Measurements from ENCODE around the gene TSR3. TPM values are rescaled to one million over a fixed set of nuclear protein-coding genes. Genes with fewer than 3 reads are reported as not detected.

Gene TSR3
- total RNA-seq, 1 donor from 2014 or later = 143 TPM

DNA sequence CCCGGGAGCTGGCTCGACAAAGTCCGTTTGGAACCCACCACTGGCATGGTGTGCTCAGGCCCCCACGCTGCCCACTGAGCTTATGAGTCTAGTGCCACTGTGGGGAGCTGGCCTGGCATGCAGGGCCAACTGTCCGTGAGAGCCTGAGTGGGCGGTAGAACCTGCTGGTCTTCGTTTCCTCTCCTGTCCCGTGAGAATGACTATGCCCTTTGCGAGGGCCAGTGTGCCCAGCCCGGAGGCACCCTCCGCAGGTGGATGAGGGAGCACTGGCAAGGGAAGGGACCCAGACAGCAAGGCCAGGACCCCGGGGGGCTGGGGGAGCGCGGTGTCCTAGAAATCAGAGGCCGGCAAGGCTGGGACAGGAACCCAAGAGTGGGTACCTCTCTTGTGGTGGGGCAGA lies 15.1 kb downstream of the TSR3 start:
- TF ChIP-seq, protein P1, sequence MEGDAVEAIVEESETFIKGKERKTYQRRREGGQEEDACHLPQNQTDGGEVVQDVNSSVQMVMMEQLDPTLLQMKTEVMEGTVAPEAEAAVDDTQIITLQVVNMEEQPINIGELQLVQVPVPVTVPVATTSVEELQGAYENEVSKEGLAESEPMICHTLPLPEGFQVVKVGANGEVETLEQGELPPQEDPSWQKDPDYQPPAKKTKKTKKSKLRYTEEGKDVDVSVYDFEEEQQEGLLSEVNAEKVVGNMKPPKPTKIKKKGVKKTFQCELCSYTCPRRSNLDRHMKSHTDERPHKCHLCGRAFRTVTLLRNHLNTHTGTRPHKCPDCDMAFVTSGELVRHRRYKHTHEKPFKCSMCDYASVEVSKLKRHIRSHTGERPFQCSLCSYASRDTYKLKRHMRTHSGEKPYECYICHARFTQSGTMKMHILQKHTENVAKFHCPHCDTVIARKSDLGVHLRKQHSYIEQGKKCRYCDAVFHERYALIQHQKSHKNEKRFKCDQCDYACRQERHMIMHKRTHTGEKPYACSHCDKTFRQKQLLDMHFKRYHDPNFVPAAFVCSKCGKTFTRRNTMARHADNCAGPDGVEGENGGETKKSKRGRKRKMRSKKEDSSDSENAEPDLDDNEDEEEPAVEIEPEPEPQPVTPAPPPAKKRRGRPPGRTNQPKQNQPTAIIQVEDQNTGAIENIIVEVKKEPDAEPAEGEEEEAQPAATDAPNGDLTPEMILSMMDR (IDR thresholded peaks at IDR 0.05) = no peak
- Histone ChIP-seq H3K27me3 (peaks cover 29% of the 10 kb centered on the region), H3K4me1 (peaks cover 3 to 11% of the 10 kb centered on the region in 2 donors), H3K36me3 (no peaks in the 10 kb centered on the region), H3K9me3 (no peaks in the 10 kb centered on the region), H3K4me3 (no peak overlapping the region), H3K27ac (no peak overlapping the region)
- no peak for DNase-seq (ENCODE audit: low spot score in 2 of 2)
- intact Hi-C loops (cut with DNase I) = no loop called here

DNA sequence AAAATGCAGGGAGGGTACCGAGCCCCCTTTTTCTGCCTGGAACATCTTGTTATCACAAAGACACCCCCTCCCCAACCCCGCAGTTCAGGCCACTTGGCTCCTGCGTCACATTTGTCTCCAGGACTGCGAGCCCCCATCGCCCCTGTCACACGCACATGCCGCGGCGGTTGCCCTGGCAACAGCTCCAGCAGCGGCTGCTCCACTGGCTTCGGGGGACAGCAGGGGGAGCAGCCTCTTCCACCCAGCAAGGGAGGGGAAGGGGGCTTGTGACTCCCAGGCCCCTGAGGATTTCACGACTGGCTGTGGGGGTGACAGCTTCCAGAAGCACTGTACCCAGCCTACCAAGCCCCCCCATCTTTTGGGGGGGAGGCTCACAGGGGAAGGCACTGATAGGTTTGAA lies 15.7 kb downstream of the TSR3 start:
- peaks cover 29% of the 10 kb centered on the region for H3K27me3 ChIP-seq
- peaks cover 3 to 11% of the 10 kb centered on the region in 2 donors for H3K4me1 ChIP-seq
- H3K9me3 ChIP-seq = no peaks in the 10 kb centered on the region
- DNase-seq (ENCODE audit: low spot score in 2 of 2) = no peak
- no peak overlapping the region for H3K4me3 ChIP-seq
- no peaks in the 10 kb centered on the region for H3K36me3 ChIP-seq
- H3K27ac ChIP-seq = no peak overlapping the region
- TF ChIP-seq, protein P1 (IDR thresholded peaks at IDR 0.05) = no peak
- intact Hi-C loops (cut with DNase I) = no loop called here

DNA sequence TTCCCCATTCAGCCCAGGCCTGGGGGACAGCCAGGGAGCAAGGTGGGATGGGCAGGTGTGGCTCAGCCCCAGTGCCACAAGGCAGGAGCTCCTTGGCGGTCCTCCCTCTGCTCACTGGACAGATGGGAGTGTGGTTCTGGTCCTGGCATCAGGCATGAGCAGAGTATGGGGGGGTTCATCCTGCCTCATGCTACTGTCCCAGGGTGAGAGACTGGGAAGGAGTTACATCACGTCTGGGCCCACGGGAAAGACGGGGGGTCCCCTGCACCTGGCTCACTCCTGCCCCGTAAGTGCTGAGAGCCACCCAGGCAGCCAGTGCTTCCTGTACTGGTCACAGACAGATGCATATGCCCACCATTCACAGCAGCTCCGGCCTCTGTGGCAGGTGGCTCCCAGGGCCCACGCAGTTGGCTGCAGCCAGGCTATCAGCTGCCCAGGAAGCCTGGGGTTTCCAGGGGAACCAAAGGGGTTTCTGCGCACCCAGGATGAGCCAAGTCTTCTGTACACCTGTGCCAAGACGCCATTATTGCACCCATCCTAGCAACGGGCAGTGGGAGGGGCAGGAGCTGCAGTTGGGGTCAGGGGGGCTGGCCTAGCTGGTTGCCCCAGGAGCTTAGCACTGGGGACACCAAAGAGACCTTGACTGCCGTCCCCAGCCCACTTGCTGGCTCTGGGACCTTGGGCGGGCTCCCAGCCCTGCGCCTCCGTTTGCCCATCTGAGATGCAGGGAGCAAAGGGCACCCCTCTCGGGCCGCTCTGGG lies 16.3 kb downstream of the TSR3 start:
- intact Hi-C loops (cut with DNase I) = no loop called here
- Histone ChIP-seq H3K9me3 (peaks cover 0 to 2% of the 10 kb centered on the region in 2 donors), H3K27me3 (peaks cover 29% of the 10 kb centered on the region), H3K27ac (no peak overlapping the region), H3K4me1 (peaks cover 3 to 11% of the 10 kb centered on the region in 2 donors), H3K4me3 (no peak overlapping the region), H3K36me3 (no peaks in the 10 kb centered on the region)
- DNase-seq (ENCODE audit: low spot score in 2 of 2) = no peak
- TF ChIP-seq, protein P1 (IDR thresholded peaks at IDR 0.05) = no peak

GRCh38 chr16:1334739-1335138 lies 16.9 kb downstream of the TSR3 start:
- peaks cover 3 to 11% of the 10 kb centered on the region in 2 donors for H3K4me1 ChIP-seq
- DNase-seq (ENCODE audit: low spot score in 2 of 2) = no peak
- no peak overlapping the region for H3K4me3 ChIP-seq
- H3K9me3 ChIP-seq = peaks cover 0 to 4% of the 10 kb centered on the region in 2 donors
- no peaks in the 10 kb centered on the region for H3K36me3 ChIP-seq
- TF ChIP-seq, protein P1 (IDR thresholded peaks at IDR 0.05) = no peak
- no peak overlapping the region for H3K27ac ChIP-seq
- intact Hi-C loops (cut with DNase I) = no loop called here
- peaks cover 29% of the 10 kb centered on the region for H3K27me3 ChIP-seq

- Histone ChIP-seq H3K27ac (no peak overlapping the region), H3K9me3 (peaks cover 0 to 4% of the 10 kb centered on the region in 2 donors), H3K36me3 (no peaks in the 10 kb centered on the region), H3K4me3 (peak overlapping the region; percentile 36 to 55), H3K27me3 (peaks cover 29% of the 10 kb centered on the region), H3K4me1 (peaks cover 3 to 11% of the 10 kb centered on the region in 2 donors)
- TF ChIP-seq, protein P1 (IDR thresholded peaks at IDR 0.05) = no peak
- intact Hi-C loops (cut with DNase I) = no loop called here
- DNase-seq (ENCODE audit: low spot score in 2 of 2) = no peak
Measured at GRCh38 chr16:1333854-1334700, 17.6 kb downstream of the TSR3 start.

Measured in ascending aorta (tissue), 2 donors.